ENCODE data around the gene MAP1A. TPM values are rescaled to one million over a fixed set of nuclear protein-coding genes. Genes with fewer than 3 reads are reported as not detected.

The MAP1A gene
- total RNA-seq, 1 donor from 2014 or later = 16.9 TPM

- Histone ChIP-seq H3K4me1 (peaks cover 29% of the 10 kb centered on the region), H3K27ac (peak overlapping the region; percentile 89), H3K9me3 (no peaks in the 10 kb centered on the region), H3K36me3 (peaks cover 0 to 7% of the 10 kb centered on the region in 2 donors), H3K27me3 (no peaks in the 10 kb centered on the region), H3K4me3 (peak overlapping the region; percentile 72 to 89)
- intact Hi-C loops (cut with DNase I) = no loop called here
- DNase-seq (ENCODE audit: extremely low spot score in 2 of 2) = no peak
- no peak for TF ChIP-seq POLR2A (IDR thresholded peaks at IDR 0.05)
- TF ChIP-seq, protein P1, sequence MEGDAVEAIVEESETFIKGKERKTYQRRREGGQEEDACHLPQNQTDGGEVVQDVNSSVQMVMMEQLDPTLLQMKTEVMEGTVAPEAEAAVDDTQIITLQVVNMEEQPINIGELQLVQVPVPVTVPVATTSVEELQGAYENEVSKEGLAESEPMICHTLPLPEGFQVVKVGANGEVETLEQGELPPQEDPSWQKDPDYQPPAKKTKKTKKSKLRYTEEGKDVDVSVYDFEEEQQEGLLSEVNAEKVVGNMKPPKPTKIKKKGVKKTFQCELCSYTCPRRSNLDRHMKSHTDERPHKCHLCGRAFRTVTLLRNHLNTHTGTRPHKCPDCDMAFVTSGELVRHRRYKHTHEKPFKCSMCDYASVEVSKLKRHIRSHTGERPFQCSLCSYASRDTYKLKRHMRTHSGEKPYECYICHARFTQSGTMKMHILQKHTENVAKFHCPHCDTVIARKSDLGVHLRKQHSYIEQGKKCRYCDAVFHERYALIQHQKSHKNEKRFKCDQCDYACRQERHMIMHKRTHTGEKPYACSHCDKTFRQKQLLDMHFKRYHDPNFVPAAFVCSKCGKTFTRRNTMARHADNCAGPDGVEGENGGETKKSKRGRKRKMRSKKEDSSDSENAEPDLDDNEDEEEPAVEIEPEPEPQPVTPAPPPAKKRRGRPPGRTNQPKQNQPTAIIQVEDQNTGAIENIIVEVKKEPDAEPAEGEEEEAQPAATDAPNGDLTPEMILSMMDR (IDR thresholded peaks at IDR 0.05) = no peak
- TF ChIP-seq POLR2AphosphoS5 (IDR thresholded peaks at IDR 0.05; ENCODE audit: insufficient read depth in 1 of 2, low read depth in 1 of 2) = no peak
Observed at GRCh38 chr15:43492266-43492665, 25.1 kb upstream of the MAP1A start.

- peaks cover 0 to 5% of the 10 kb centered on the region in 2 donors for H3K36me3 ChIP-seq
- peak; percentile 76 to 91 for TF ChIP-seq POLR2AphosphoS5 (IDR thresholded peaks at IDR 0.05; ENCODE audit: insufficient read depth in 1 of 2, low read depth in 1 of 2)
- peak in 1 of 2 donors; percentile 35 for TF ChIP-seq POLR2A (IDR thresholded peaks at IDR 0.05)
- TF ChIP-seq, protein P1 (IDR thresholded peaks at IDR 0.05) = no peak
- peak within 1 kb of the TSS; percentile 72 to 89 for H3K4me3 ChIP-seq
- no peaks in the 10 kb centered on the region for H3K27me3 ChIP-seq
- intact Hi-C loops (cut with DNase I) = no loop called here
- H3K4me1 ChIP-seq = peaks cover 29% of the 10 kb centered on the region
- H3K27ac ChIP-seq = peak within 1 kb of the TSS; percentile 89
- H3K9me3 ChIP-seq = no peaks in the 10 kb centered on the region
- peak in 1 of 2 donors; percentile 95 for DNase-seq (ENCODE audit: extremely low spot score in 2 of 2)
Observed at GRCh38 chr15:43492673-43493601, 24.5 kb upstream of the MAP1A start, which contains the start of gene TP53BP1. TSS of gene TP53BP1 (minus strand) at chr15:43493156. CDS start at chr15:43493043, 113 bp downstream.

DNA sequence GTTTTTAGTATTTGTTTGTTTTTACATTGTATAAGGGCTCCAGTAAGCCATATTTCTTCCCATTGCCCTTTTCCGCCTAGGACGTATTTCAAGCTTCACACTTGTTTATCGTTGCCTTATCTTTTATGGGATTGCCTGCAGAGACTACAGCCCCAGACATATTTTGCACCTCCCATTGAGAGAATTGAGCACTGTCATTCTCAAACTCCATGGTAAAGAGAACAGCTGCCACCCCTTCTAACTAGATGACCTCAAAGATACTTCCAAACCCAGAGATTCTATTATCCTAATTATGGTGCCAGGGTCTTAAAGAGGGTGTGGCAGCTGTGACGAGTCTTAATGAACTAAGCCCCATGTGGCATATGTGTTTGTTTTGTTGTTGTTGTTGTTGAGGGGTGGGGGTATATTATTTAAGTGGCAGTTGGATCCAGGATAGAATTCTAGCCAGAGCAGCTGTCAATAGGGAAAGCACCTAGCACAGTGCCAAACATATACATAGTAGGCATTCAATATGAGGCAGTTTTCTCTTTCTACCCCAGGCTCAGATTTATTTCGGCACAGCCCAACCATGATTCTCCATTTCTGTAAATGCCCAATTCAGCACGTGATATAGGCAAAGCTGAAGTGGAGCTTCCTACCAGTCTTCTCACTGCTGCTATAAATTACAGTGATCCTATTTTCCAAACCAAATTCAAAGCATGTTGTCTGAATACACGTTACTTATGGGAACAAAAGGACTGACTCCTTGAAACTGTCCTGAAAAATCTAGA is 23.5 kb upstream of the MAP1A start:
- no peaks in the 10 kb centered on the region for H3K9me3 ChIP-seq
- DNase-seq (ENCODE audit: extremely low spot score in 2 of 2) = no peak
- peaks cover 22% of the 10 kb centered on the region for H3K4me1 ChIP-seq
- no peaks in the 10 kb centered on the region for H3K27me3 ChIP-seq
- H3K36me3 ChIP-seq = no peaks in the 10 kb centered on the region
- TF ChIP-seq POLR2AphosphoS5 (IDR thresholded peaks at IDR 0.05; ENCODE audit: insufficient read depth in 1 of 2, low read depth in 1 of 2) (no peak), POLR2A (IDR thresholded peaks at IDR 0.05) (no peak)
- TF ChIP-seq, protein P1 (IDR thresholded peaks at IDR 0.05) = no peak
- intact Hi-C loops (cut with DNase I) = no loop called here
- peak overlapping the region; percentile 89 for H3K27ac ChIP-seq
- peak overlapping the region; percentile 72 to 89 for H3K4me3 ChIP-seq

DNA sequence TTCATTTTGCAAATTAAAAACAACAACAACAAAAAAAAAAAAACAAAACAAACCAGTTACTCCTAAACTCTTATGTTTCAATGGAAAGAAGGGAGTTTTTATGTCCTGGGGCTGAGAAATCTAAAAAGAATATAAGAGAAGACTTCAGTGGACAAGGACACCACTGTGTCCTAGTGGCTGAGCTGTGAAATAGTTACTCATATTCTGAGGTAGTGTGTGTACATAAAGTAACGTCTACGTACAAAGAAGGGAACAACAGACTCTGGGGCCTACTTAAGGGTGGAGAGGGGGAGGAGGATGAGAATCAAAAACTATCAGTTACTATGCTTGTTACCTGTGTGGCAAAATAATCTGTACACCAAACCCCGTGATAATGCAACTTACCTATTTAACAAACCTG is 18.4 kb upstream of the MAP1A start:
- intact Hi-C loops (cut with DNase I) = no loop called here

More for the DNA sequence above, 18.4 kb upstream of the MAP1A start:
- Histone ChIP-seq H3K9me3 (no peaks in the 10 kb centered on the region), H3K4me1 (no peaks in the 10 kb centered on the region), H3K4me3 (no peak overlapping the region), H3K27me3 (no peaks in the 10 kb centered on the region), H3K27ac (no peak overlapping the region), H3K36me3 (no peaks in the 10 kb centered on the region)
- TF ChIP-seq POLR2AphosphoS5 (IDR thresholded peaks at IDR 0.05; ENCODE audit: insufficient read depth in 1 of 2, low read depth in 1 of 2) (no peak), POLR2A (IDR thresholded peaks at IDR 0.05) (no peak)
- TF ChIP-seq, protein P1 (IDR thresholded peaks at IDR 0.05) = no peak
- no peak for DNase-seq (ENCODE audit: extremely low spot score in 2 of 2)

All from vagina (tissue), 2 donors.